Activated T-helper 1 cell treated with anti-CD3 and anti-CD28 coated beads, Interleukin-2, amount 50 U/mL, for 16 hours (primary cell): ENCODE results near the gene KCNG2.

Experiments used
- DNase-seq, 2 donors: peaks; one replicate each; pipeline ENCODE4 v3.0.0-alpha.2; 2020; ENCODE audit warnings: low read depth in 1 of 2, low spot score in 1 of 2

KCNG2 gene

DNA sequence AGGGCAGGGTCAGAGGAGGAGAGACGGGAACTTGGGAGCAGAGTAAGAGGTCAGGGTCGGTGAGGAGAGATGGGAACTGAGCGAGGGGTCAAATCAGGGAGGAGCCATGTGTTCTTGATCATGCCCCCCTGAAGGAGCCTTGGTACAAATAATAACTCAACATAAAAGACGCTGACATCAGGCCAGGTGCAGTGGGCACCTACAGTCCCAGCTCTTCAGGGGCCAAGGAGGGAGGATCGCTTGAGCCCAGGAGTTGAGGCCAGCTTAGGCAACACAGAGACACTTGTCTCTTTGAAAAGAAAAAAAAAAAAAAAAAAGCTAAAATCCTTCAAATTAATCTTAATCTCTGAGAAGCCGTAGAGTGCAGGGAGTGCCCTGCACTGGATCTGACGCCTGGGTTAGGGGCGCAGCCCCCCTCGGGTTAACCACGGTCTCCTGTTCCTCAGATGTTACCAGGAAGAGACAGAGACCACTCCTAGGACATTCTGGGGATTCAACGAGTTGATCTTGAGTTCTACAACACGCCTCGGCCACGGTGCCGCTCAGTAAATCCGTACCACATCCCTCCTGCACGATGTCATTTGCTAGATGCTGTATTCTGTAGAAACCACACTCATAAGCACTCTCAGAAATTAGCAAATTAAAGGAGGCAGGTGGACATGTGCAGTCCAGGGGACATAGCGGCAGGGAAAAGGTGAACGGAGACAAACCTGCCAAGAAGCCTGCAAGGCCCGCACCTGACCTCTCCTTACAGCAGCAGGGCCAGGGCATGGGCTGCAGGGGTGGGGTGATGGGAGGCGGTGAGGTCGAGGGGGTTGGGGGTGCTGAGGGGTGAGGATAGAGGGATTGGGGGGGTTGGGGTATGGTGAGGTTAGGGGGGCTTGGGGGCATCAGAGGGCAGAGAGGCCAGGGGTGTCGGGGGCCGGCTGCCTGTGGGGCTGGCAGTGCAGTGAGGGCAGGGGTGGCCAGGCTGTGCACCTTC, 124.5 kb downstream of the KCNG2 start:
- DNase-seq = no peak

DNA sequence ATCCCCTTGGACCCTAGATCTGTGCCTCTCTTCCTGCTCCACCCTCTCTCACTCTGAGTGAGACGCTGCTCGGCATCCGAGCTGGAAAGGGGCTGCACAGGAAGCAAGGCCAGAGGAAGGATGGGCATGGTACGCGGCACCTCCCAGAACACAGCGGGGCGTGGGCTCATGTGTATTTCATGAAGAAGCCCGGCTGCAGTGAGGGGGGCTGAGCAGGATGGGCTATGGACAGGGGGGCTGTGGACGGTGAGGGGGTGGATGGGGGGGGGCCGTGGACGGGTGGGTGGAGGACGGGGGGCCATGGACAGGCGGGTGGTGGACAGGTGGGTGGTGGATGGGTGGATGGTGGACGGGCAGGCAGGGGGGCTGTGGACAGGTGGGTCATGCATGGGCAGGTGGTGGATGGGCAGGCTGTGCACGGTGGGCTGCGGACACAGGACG, 125.3 kb downstream of the KCNG2 start:
- no peak for DNase-seq

DNA sequence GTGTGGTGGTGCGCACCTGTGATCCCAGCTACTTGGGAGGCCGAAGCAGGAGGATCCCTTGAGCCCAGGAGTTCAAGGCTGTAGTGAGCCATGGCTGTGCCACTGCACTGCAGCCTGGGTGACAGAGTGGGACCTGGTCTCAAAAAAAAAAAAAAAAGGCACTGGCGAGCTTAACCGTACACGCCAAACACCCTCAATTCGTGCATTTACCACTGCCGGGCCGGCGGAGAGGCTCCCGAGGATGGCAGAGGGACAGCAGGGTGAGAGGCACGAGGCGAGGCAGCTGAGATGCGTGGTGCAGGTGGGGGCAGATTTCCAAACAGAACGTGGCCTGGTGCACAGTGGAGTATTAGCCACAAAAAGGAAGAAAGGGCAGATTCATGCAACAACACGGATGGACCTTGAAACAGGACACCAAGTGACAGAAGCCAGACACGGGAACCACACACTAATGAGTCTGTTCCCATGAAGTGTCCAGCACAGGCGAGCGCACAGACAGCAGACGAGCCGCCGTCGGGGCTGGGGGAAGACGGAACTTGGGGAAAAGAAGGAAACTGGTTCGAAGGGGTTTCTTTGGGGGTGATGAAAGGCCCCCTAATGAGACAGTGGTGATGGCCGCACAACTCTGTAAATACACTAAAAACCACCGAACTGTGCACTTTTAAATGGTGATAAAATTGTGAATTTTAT, 126.3 kb downstream of the KCNG2 start:
- DNase-seq = no peak

GRCh38 chr18:79924814-79925731, 127.3 kb downstream of the KCNG2 start:
- no peak for DNase-seq

DNA sequence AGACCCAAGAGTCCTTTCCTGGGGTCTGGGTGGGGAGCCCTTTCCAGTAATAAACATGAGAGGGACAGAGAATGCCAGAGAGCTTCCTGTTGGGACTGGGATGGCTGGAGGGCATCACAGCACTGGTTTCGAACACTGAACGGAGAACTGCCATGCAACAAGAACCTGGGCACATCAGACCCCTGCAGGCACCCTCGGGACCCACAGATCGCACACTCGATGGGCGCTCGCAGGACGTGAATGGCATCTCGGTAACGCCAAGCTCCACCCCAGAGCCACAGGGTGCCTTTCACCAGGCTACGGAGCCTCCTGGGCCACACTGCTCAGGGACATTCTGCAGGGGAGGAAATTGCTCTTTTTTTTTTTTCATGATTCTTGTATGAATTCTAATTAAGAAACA, 128.6 kb downstream of the KCNG2 start:
- DNase-seq = no peak

- no peak for DNase-seq
Measured at GRCh38 chr18:79926715-79927606, 129.2 kb downstream of the KCNG2 start.

- DNase-seq = no peak
Measured at GRCh38 chr18:79927607-79928562, 130.1 kb downstream of the KCNG2 start.

DNA sequence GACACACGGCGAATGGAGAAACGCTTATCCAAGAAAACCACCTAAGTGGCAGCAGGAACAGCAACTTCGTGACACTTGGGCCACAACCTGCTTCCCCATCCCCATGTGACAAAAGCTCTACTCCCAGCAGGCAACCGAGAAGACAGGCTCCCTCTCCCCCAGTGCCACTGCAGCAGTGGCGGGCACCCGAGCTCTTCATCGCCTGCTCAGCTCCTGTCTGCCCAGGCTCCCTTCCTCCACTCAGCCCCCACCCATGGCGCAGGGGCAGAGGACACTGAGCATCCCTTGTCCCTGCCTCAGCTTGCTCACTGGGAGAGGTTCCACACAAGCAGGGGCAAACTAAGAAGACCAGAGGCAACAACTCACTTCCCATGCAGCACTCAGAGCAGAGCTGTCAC, 130.8 kb downstream of the KCNG2 start:
- no peak for DNase-seq

GRCh38 chr18:79930020-79930642, 132.4 kb downstream of the KCNG2 start:
- DNase-seq = no peak

DNA sequence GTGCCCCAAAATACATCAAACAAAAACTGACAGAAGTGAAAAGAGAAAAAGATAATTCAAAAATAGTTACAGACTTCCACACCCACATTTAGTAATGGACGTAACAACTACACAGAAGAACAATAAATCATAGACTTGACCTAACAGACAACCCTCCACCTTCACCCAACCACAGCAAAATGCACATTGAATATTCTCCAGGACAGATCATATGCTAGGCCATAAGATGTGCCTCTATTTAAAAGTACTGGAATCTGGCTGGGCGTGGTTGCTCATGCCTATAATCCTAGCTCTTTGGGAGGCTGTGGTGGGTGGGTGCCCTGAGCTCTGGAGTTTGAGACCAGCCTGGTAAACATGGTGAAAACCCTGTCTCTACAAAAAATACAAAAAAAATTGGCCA, 133.7 kb downstream of the KCNG2 start:
- DNase-seq = no peak

GRCh38 chr18:79932907-79933306, 135.2 kb downstream of the KCNG2 start:
- no peak for DNase-seq

- DNase-seq = no peak
Measured at GRCh38 chr18:79933765-79934164, 136.0 kb downstream of the KCNG2 start.

- DNase-seq = no peak
Measured at GRCh38 chr18:79934311-79935097, 136.8 kb downstream of the KCNG2 start.

GRCh38 chr18:79935098-79935480, 137.4 kb downstream of the KCNG2 start:
- no peak for DNase-seq

- DNase-seq = no peak
Measured at GRCh38 chr18:79935499-79935898, 137.8 kb downstream of the KCNG2 start.

DNA sequence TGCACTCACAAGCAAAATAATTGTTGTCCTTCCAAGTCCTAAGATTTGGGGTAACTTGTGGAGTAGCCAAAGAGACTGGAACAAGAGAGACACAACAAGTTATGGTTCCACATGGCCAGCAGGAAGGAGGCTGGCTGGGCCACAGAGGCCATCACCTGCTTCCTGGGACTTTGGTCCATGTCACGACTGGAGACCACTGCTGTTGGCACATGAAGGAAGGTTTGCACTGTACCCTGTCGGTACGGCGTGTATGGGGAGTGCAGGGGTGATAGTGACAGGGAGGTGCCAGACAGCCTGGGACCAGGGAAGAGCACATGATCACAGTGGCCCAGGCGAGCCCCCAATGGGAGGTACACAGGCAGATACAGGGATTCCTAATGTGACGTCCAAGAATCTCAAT, 138.2 kb downstream of the KCNG2 start:
- no peak for DNase-seq

DNA sequence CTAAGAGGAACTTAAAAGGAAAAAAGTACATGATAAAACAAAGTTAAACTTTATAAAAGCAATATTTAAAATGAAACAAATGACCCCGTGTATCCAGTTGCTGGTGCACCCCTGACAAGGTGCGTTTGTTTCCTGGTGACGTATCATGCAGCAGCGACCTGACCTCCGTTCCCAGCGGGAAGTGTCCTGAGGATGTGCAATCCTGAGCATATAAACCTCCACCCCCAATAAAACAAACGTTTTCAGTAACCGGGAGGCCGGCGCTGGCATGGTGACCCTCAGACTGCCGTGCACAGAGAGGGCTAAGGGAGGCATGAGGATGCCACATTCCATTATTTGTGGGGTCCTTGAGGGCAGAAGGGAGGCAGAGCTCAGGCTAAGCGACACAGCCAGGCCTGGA, 138.9 kb downstream of the KCNG2 start:
- no peak for DNase-seq
